Measurements from ENCODE around the gene PLCH1.

The PLCH1 gene

GRCh38 chr3:155556531-155556930, 188.3 kb downstream of the PLCH1 start:
- no peaks in the 10 kb centered on the region for H3K27me3 ChIP-seq (ENCODE audit: insufficient read depth, poor library complexity, severe bottlenecking)
- DNase-seq (ENCODE audit: low read depth in 1 of 2, low spot score in 1 of 2) = no peak
- H3K27ac ChIP-seq (replicated peaks) = peak overlapping the region; percentile 83
- TF ChIP-seq CTCF (IDR thresholded peaks at IDR 0.05; ENCODE audit: insufficient read depth, low read length) = no peak
- TF ChIP-seq POLR2AphosphoS5 (IDR thresholded peaks at IDR 0.05; ENCODE audit: low read depth) = no peak
- TF ChIP-seq GABPA (IDR thresholded peaks at IDR 0.05; ENCODE audit: low read depth) = no peak
- TF ChIP-seq, protein P1, sequence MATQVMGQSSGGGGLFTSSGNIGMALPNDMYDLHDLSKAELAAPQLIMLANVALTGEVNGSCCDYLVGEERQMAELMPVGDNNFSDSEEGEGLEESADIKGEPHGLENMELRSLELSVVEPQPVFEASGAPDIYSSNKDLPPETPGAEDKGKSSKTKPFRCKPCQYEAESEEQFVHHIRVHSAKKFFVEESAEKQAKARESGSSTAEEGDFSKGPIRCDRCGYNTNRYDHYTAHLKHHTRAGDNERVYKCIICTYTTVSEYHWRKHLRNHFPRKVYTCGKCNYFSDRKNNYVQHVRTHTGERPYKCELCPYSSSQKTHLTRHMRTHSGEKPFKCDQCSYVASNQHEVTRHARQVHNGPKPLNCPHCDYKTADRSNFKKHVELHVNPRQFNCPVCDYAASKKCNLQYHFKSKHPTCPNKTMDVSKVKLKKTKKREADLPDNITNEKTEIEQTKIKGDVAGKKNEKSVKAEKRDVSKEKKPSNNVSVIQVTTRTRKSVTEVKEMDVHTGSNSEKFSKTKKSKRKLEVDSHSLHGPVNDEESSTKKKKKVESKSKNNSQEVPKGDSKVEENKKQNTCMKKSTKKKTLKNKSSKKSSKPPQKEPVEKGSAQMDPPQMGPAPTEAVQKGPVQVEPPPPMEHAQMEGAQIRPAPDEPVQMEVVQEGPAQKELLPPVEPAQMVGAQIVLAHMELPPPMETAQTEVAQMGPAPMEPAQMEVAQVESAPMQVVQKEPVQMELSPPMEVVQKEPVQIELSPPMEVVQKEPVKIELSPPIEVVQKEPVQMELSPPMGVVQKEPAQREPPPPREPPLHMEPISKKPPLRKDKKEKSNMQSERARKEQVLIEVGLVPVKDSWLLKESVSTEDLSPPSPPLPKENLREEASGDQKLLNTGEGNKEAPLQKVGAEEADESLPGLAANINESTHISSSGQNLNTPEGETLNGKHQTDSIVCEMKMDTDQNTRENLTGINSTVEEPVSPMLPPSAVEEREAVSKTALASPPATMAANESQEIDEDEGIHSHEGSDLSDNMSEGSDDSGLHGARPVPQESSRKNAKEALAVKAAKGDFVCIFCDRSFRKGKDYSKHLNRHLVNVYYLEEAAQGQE (IDR thresholded peaks at IDR 0.05; ENCODE audit: insufficient replicate concordance, low read depth) = no peak
- TF ChIP-seq SPI1 (IDR thresholded peaks at IDR 0.05; ENCODE audit: borderline replicate concordance, low read depth) = no peak
- no peak overlapping the region for H3K4me3 ChIP-seq (replicated peaks; ENCODE audit: insufficient read depth, low read length)

GRCh38 chr3:155555479-155556060, 189.3 kb downstream of the PLCH1 start:
- Histone ChIP-seq H3K27me3 (ENCODE audit: insufficient read depth, poor library complexity, severe bottlenecking) (no peaks in the 10 kb centered on the region), H3K27ac (replicated peaks) (peak overlapping the region; percentile 83), H3K4me3 (replicated peaks; ENCODE audit: insufficient read depth, low read length) (no peak overlapping the region)
- TF ChIP-seq SPI1 (IDR thresholded peaks at IDR 0.05; ENCODE audit: borderline replicate concordance, low read depth) (no peak), POLR2AphosphoS5 (IDR thresholded peaks at IDR 0.05; ENCODE audit: low read depth) (no peak), GABPA (IDR thresholded peaks at IDR 0.05; ENCODE audit: low read depth) (no peak), CTCF (IDR thresholded peaks at IDR 0.05; ENCODE audit: insufficient read depth, low read length) (no peak)
- TF ChIP-seq, protein P1 (IDR thresholded peaks at IDR 0.05; ENCODE audit: insufficient replicate concordance, low read depth) = no peak
- no peak for DNase-seq (ENCODE audit: low read depth in 1 of 2, low spot score in 1 of 2)

GRCh38 chr3:155554777-155555451, 190.0 kb downstream of the PLCH1 start:
- DNase-seq (ENCODE audit: low read depth in 1 of 2, low spot score in 1 of 2) = peak; percentile 11 to 86
- TF ChIP-seq GABPA (IDR thresholded peaks at IDR 0.05; ENCODE audit: low read depth) (peak; percentile 40; the same call in 1 of the 2 replicates), POLR2AphosphoS5 (IDR thresholded peaks at IDR 0.05; ENCODE audit: low read depth) (peak; percentile 95), SPI1 (IDR thresholded peaks at IDR 0.05; ENCODE audit: borderline replicate concordance, low read depth) (peak; percentile 50; the same call in 1 of the 2 replicates), CTCF (IDR thresholded peaks at IDR 0.05; ENCODE audit: insufficient read depth, low read length) (no peak)
- TF ChIP-seq, protein P1 (IDR thresholded peaks at IDR 0.05; ENCODE audit: insufficient replicate concordance, low read depth) = no peak
- no peaks in the 10 kb centered on the region for H3K27me3 ChIP-seq (ENCODE audit: insufficient read depth, poor library complexity, severe bottlenecking)
- no peak overlapping the region for H3K4me3 ChIP-seq (replicated peaks; ENCODE audit: insufficient read depth, low read length)
- H3K27ac ChIP-seq (replicated peaks) = peak overlapping the region; percentile 83

Measured in HL-60 (cell line).